Common myeloid progenitor, CD34-positive (primary cell): Measurements from ENCODE around the gene NFIB.

Experiments used
- CTCF ChIA-PET: fragments of 350-600 bp; sonication (Branson Sonifier 250); formaldehyde crosslinking; loops from one replicate; lab custom pipeline; 2021; ENCODE audit warnings: antibody characterized with exemption; lab: Charles Lee
- POLR2A ChIA-PET: fragments of 350-600 bp; sonication (Branson Sonifier 250); formaldehyde crosslinking; loops from one replicate; lab custom pipeline; 2021; ENCODE audit warnings: antibody characterized with exemption; lab: Charles Lee
- DNase-seq, 3 donors: peaks; one replicate each; pipeline versions ENCODE4 v3.0.0 to v3.0.0-alpha.2; 2013
- H3K27ac ChIP-seq, 2 experiments: 1 replicate in 1 of 2; 2 replicates in 1 of 2; pipeline ENCODE4 v1.7.0; 2013; ENCODE audit warnings: inconsistent platforms in 2 of 2, low read length in 2 of 2, mild to moderate bottlenecking in 2 of 2, low read depth in 1 of 2, moderate library complexity in 1 of 2; ENCODE audit not compliant: severe bottlenecking in 2 of 2, insufficient read depth in 1 of 2, poor library complexity in 1 of 2
- H3K27me3 ChIP-seq, 5 experiments: replicated peaks in 2 of 5; 1 replicate in 3 of 5; 2 replicates in 2 of 5; pipeline versions ENCODE4 v1.6.1 to v1.7.0; 2013; ENCODE audit warnings: low read length in 4 of 5, mild to moderate bottlenecking in 2 of 5, moderate library complexity in 2 of 5, inconsistent platforms in 1 of 5; ENCODE audit not compliant: insufficient read depth in 5 of 5, control insufficient read depth in 4 of 5
- H3K36me3 ChIP-seq, 4 experiments: 1 replicate in 2 of 4; 2 replicates in 2 of 4; pipeline versions ENCODE4 v1.6.1 to v1.7.0; 2013; ENCODE audit warnings: low read length in 3 of 4, control low read depth in 1 of 4, mild to moderate bottlenecking in 1 of 4; ENCODE audit not compliant: control insufficient read depth in 4 of 4, insufficient read depth in 4 of 4
- H3K4me1 ChIP-seq, 4 experiments: 1 replicate in 3 of 4; 2 replicates in 1 of 4; pipeline versions ENCODE4 v1.6.1 to v1.7.1; 2013; ENCODE audit warnings: low read length in 3 of 4, mild to moderate bottlenecking in 3 of 4, control low read depth in 1 of 4, inconsistent platforms in 1 of 4, moderate library complexity in 1 of 4; ENCODE audit not compliant: control insufficient read depth in 4 of 4, insufficient read depth in 4 of 4; ENCODE audit errors: control extremely low read depth in 1 of 4
- H3K4me3 ChIP-seq, 7 experiments: 1 replicate in 4 of 7; 2 replicates in 3 of 7; pipeline versions ENCODE4 v1.5.1 to v1.7.0; 2013; ENCODE audit warnings: mild to moderate bottlenecking in 7 of 7, low read length in 6 of 7, moderate library complexity in 6 of 7, inconsistent platforms in 2 of 7, low read depth in 2 of 7, control low read depth in 1 of 7; ENCODE audit not compliant: insufficient read depth in 4 of 7, control insufficient read depth in 1 of 7; ENCODE audit errors: extremely low read depth in 1 of 7
- H3K9me3 ChIP-seq, 5 experiments: 1 replicate in 4 of 5; 2 replicates in 1 of 5; pipeline versions ENCODE4 v1.6.1 to v1.7.1; 2013; ENCODE audit warnings: low read length in 4 of 5, mild to moderate bottlenecking in 2 of 5, inconsistent platforms in 1 of 5, low read depth in 1 of 5, moderate library complexity in 1 of 5; ENCODE audit not compliant: control insufficient read depth in 4 of 5, insufficient read depth in 2 of 5; ENCODE audit errors: control extremely low read depth in 1 of 5
- WGBS: methylation state at CpG from one replicate; pipeline ENCODE4 v1.1.5; 2013; ENCODE audit not compliant: insufficient coverage; 5-methylcytosine and 5-hydroxymethylcytosine counted together

Gene NFIB

DNA sequence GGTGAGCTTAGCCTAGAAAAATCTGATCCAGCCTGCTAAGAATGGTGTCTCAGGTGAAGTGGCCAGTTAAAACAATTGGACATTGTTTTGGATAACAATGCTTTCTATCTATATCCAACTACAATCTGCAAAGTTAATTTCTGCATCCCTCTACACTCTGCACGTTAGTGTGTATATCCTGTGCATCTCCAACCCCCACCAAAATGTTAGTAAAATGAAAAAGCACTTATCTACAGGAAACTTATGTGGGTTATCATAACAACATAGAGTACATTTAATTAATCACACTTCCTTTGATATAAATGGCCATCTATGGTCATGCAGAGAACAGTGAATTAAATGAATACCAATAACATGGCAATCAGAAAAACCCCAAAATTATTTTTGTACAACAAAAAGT lies 158.7 kb downstream of the NFIB start:
- H3K27ac ChIP-seq, result no peak overlapping the region
- H3K36me3 ChIP-seq, result no peaks in the 10 kb centered on the region
- DNase-seq, result peak; percentile 40 to 88 (median 69)
- no peaks in the 10 kb centered on the region for H3K9me3 ChIP-seq
- no CpG with 5 or more reads among the region's 1 CpG for WGBS
- peaks cover 8 to 27% (median 16%) of the 10 kb centered on the region in 4 experiments for H3K4me1 ChIP-seq
- no peaks in the 10 kb centered on the region for H3K27me3 ChIP-seq
- ChIA-PET CTCF (no interaction called here), POLR2A (no interaction called here)
- no peak overlapping the region for H3K4me3 ChIP-seq

DNA sequence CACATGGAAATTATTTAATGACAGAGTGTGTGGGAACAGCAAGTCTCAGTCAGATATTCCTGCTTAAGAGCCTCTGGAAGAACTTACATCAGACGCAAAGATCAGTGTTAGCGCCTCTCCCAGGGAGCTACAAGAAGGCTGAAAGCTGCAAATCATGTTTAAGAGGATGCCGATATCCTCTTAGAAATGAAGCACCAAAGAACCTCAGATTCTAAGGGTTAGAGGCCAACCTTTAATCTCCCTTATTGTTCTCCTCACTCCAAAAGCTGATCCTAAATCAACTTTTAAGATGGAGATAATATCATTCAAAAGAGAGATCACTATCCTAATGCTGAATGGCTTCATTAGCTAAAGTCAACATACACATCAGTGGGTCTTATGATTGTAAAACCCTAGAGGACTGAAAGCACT lies 160.6 kb downstream of the NFIB start:
- 60% methylated on average over 3 of the region's 3 CpGs for WGBS
- ChIA-PET POLR2A (interaction anchor here (0.5 kb wide), 1 partner anchor 1411 kb away, joined by 3 read pairs; no protein-coding TSS in a partner anchor), CTCF (no interaction called here)
- no peak overlapping the region for H3K4me3 ChIP-seq
- no peaks in the 10 kb centered on the region for H3K27me3 ChIP-seq
- no peak overlapping the region for H3K27ac ChIP-seq
- no peaks in the 10 kb centered on the region for H3K9me3 ChIP-seq
- H3K36me3 ChIP-seq, result no peaks in the 10 kb centered on the region
- H3K4me1 ChIP-seq, result peaks cover 8 to 27% (median 16%) of the 10 kb centered on the region in 4 experiments
- no peak for DNase-seq

DNA sequence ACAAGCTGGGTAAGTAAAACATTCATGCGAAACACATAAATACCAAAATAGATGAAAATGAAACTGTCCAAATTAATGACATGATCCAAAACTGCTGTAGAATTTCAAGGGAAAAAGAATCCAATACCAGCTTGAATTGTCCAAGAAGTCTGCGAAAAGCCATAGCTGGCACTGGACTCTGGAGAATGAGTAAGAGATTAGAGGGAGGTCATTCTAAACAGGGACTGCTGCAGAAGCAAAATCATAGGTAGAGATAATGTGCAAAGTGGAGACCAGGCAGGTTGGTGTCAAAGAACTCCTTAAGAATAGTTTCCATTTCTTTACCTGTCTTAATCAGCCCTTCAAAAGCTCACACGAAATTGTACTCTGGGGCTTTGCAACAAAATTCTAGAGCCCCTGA lies 162.5 kb downstream of the NFIB start:
- ChIA-PET CTCF (interaction anchor here (1.2 kb wide), 1 partner anchor 17 kb away, joined by 3 read pairs; no protein-coding TSS in a partner anchor), POLR2A (no interaction called here)
- Histone ChIP-seq H3K4me3 (no peak overlapping the region), H3K4me1 (peaks cover 5 to 20% (median 13%) of the 10 kb centered on the region in 4 experiments), H3K36me3 (no peaks in the 10 kb centered on the region), H3K9me3 (no peaks in the 10 kb centered on the region), H3K27me3 (no peaks in the 10 kb centered on the region), H3K27ac (no peak overlapping the region)
- no peak for DNase-seq
- WGBS, result 100% methylated on average over 2 of the region's 3 CpGs

DNA sequence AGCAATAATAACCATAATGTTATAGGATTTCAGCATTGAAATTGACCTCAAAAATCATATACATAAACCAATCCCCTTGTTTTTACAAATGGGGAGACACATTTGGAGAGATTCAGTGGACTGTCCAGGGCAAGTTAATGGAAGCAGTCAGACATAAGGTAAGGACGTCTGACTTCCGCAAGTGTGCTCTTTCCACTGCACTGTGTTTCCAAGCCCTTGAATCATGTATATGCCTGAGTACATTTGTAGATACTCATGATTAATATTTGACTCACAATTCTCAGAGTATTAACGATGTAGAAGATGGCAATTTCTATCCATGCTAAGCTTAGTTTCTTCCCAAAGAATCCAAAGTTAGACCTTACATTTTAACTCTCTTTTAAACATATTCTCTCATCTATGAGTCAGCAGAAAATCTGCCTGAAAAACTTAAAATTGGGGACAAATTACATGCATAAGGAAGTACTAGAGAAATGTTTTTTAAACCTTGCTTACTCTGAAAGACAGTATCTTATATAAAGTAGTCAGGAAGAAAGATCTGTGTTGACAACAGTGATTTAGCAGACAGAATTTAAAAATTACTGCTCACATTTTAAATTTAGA lies 165.3 kb downstream of the NFIB start:
- WGBS, result no CpG with 5 or more reads among the region's 3 CpGs
- ChIA-PET CTCF (no interaction called here), POLR2A (no interaction called here)
- Histone ChIP-seq H3K27ac (no peak overlapping the region), H3K27me3 (no peaks in the 10 kb centered on the region), H3K4me1 (no peaks in the 10 kb centered on the region), H3K9me3 (no peaks in the 10 kb centered on the region), H3K36me3 (no peaks in the 10 kb centered on the region), H3K4me3 (no peak overlapping the region)
- DNase-seq, result no peak

DNA sequence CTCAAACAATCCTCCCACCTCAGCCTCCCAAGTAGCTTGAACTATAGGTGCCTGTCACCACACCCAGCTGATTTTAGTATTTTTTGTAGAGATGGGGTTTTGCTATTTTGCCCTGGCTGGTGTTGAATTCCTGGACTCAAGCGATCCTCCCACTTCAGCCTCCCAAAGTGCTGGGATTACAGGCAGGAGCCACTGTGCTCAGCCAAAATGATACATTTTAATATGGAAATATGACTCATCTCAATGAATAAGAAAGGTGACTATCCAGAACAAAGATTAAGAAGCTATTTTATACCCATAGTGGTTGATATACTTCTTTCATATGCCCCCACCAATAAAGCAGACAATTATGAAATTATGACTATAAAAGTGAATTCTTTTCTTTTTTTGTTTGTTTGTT lies 166.2 kb downstream of the NFIB start:
- POLR2A ChIA-PET, result interaction anchor here (0.6 kb wide), 1 partner anchor 94 kb away, joined by 3 read pairs; no protein-coding TSS in a partner anchor
- no peak for DNase-seq
- CTCF ChIA-PET, result interaction anchor here (0.7 kb wide), 1 partner anchor 14 kb away, joined by 3 read pairs; no protein-coding TSS in a partner anchor
- Histone ChIP-seq H3K36me3 (no peaks in the 10 kb centered on the region), H3K9me3 (no peaks in the 10 kb centered on the region), H3K4me3 (no peak overlapping the region), H3K4me1 (no peaks in the 10 kb centered on the region), H3K27ac (no peak overlapping the region), H3K27me3 (no peaks in the 10 kb centered on the region)
- WGBS, result 80% methylated on average over 1 of the region's 1 CpG

DNA sequence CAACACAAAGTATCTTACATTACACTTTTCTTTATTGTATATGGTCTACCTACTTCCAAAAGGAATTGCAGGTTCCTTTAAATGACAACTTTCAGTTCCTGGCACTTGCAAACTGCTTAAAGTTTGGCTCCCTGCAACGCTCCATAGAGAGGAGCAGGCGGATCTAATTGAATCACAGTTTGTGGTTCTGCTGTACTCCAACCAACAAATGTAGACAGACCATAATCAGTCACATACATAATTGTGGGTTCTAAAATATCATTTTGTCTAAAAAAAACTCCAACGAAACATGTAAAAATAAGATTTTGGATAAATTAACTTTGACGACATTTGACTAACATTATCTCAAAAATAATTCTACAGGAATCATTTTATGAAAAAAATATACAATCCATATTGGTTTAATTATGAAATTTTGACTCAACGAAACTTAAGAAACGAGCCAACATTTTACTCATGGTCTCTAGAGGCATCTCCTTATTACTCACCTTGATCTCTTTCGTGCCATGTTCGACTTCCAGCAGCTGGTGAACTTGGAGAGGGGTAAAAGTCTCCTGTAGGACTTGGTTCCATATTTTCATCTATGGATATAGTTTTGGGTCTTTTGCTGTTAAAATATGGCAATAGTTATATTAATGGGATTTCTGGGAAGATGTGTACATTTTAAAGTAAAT lies 167.6 kb downstream of the NFIB start:
- no peak overlapping the region for H3K27ac ChIP-seq

DNA sequence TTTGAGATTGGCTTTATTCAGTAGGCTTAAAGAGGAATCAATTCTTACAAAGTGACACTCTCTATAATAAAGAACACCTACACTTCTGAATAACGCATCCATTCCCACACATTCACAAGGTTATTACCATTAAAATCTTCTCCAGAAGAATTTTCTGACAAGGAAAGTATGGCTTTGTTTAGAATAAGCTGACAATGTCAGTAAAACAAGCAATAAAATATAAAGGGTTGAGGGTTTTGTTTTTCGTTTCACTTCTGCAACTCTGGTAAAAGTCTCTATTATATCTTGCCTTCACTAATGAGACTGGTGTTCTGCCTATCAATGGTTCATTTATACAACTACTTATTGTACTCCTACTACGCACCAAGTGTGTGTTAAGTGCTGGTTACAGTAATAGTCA lies 169.7 kb downstream of the NFIB start:
- ChIA-PET CTCF (no interaction called here), POLR2A (no interaction called here)
- Histone ChIP-seq H3K4me3 (no peak overlapping the region), H3K9me3 (no peaks in the 10 kb centered on the region), H3K4me1 (no peaks in the 10 kb centered on the region), H3K27ac (no peak overlapping the region), H3K36me3 (no peaks in the 10 kb centered on the region), H3K27me3 (no peaks in the 10 kb centered on the region)
- no peak for DNase-seq
- WGBS, result no CpG with 5 or more reads among the region's 3 CpGs

More for the DNA sequence above, 167.6 kb downstream of the NFIB start:
- Histone ChIP-seq H3K36me3 (no peaks in the 10 kb centered on the region), H3K27me3 (no peaks in the 10 kb centered on the region), H3K4me3 (no peak overlapping the region), H3K4me1 (no peaks in the 10 kb centered on the region), H3K9me3 (no peaks in the 10 kb centered on the region)
- CTCF ChIA-PET, result no interaction called here
- POLR2A ChIA-PET, result no interaction called here
- DNase-seq, result no peak
- WGBS, result 100% methylated on average over 1 of the region's 8 CpGs
